GM23248 (cell line): ENCODE measurements around the gene JCAD. TPM values are rescaled to one million over a fixed set of nuclear protein-coding genes. Genes with fewer than 3 reads are reported as not detected.

ENCODE experiments used
- DNase-seq: peaks from one replicate; pipeline ENCODE4 v3.0.0-alpha.2; 2015
- H2AFZ ChIP-seq: fragments of 200-600 bp; sonication (generic); 2 replicates; pipeline ENCODE4 v1.6.1; 2016; ENCODE audit warnings: antibody characterized with exemption
- H3F3A ChIP-seq: fragments of 200-600 bp; sonication (generic); 2 replicates; pipeline ENCODE4 v1.6.1; 2016; ENCODE audit warnings: mild to moderate bottlenecking, antibody characterized with exemption, mixed run types; ENCODE audit not compliant: insufficient read depth
- H3K27ac ChIP-seq: fragments of 200-600 bp; sonication (generic); 2 replicates; pipeline ENCODE4 v1.5.1; 2016; ENCODE audit warnings: mild to moderate bottlenecking
- H3K27me3 ChIP-seq: fragments of 200-600 bp; sonication (generic); replicated peaks from 2 replicates; pipeline ENCODE4 v1.6.1; 2016; ENCODE audit warnings: mild to moderate bottlenecking; ENCODE audit not compliant: insufficient read depth
- H3K36me3 ChIP-seq: fragments of 200-600 bp; sonication (generic); 2 replicates; pipeline ENCODE4 v1.6.1; 2016; ENCODE audit warnings: low read depth, mild to moderate bottlenecking
- H3K4me1 ChIP-seq: fragments of 200-600 bp; sonication (generic); 2 replicates; pipeline ENCODE4 v1.6.1; 2016; ENCODE audit warnings: mild to moderate bottlenecking; ENCODE audit not compliant: insufficient read depth
- H3K4me2 ChIP-seq: fragments of 200-600 bp; sonication (generic); one replicate; pipeline ENCODE4 v1.6.1; 2016; ENCODE audit warnings: mild to moderate bottlenecking; ENCODE audit not compliant: unreplicated experiment
- H3K4me3 ChIP-seq: fragments of 200-600 bp; sonication (generic); 2 replicates; pipeline ENCODE4 v1.5.1; 2016; ENCODE audit warnings: mild to moderate bottlenecking
- H3K79me2 ChIP-seq: fragments of 200-600 bp; sonication (generic); 2 replicates; pipeline ENCODE4 v1.6.1; 2016; ENCODE audit warnings: mild to moderate bottlenecking; ENCODE audit not compliant: insufficient read depth
- H3K9ac ChIP-seq: fragments of 200-600 bp; sonication (generic); 2 replicates; pipeline ENCODE4 v1.6.1; 2016; ENCODE audit warnings: mild to moderate bottlenecking
- H3K9me2 ChIP-seq: fragments of 200-600 bp; sonication (generic); 2 replicates; pipeline ENCODE4 v1.6.1; 2016; ENCODE audit warnings: mixed run types, mild to moderate bottlenecking, moderate library complexity; ENCODE audit not compliant: insufficient read depth
- H3K9me3 ChIP-seq: fragments of 200-600 bp; sonication (generic); one replicate; pipeline ENCODE4 v1.6.1; 2017; ENCODE audit warnings: low read depth
- H4K20me1 ChIP-seq: fragments of 200-600 bp; sonication (generic); 2 replicates; pipeline ENCODE4 v1.6.0; 2016; ENCODE audit not compliant: insufficient read depth
- EZH2 ChIP-seq: fragments of 200-600 bp; sonication (generic); IDR thresholded peaks from 2 replicates; pipeline ENCODE4 v1.6.1; 2018; ENCODE audit warnings: antibody characterized with exemption, mild to moderate bottlenecking; ENCODE audit not compliant: insufficient read depth, poor library complexity, severe bottlenecking
- EZH2phosphoT487 ChIP-seq: fragments of 200-600 bp; sonication (generic); IDR thresholded peaks from 2 replicates; pipeline ENCODE4 v1.6.1; 2018; ENCODE audit warnings: antibody characterized with exemption, moderate library complexity, mild to moderate bottlenecking, low read depth; ENCODE audit not compliant: insufficient read depth
- WGBS, 2 experiments: methylation state at CpG; one replicate each; pipeline ENCODE4 v1.1.6; 2015 to 2017; ENCODE audit warnings: low lambda C conversion rate in 2 of 2, low coverage in 1 of 2; ENCODE audit errors: missing lambda C conversion rate in 2 of 2; 5-methylcytosine and 5-hydroxymethylcytosine counted together
- in situ Hi-C: fragments of 300-500 bp; cut with MboI; formaldehyde crosslinking; loops from 2 replicates; pipeline ENCODE4 v1.15.0; 2020
- polyA plus RNA-seq: library from polyadenylated mRNA; unstranded; fragments of >200 nt; fragmentation: Nextera tagmentation; extraction: Ambion mirVana; gene quantifications from 2 replicates; pipeline ENCODE4 v1.2.1, GENCODE V29; 2016
- total RNA-seq: library from RNA; depleted of rRNA; stranded (reverse); fragments of >200 nt; shearing (Covaris generic); gene quantifications from 2 replicates; pipeline ENCODE4 v1.2.3, GENCODE V29; 2014

The JCAD gene
- total and polyA plus RNA-seq, 2 experiments from 2014 or later, result 17.1 to 24.3 TPM

DNA sequence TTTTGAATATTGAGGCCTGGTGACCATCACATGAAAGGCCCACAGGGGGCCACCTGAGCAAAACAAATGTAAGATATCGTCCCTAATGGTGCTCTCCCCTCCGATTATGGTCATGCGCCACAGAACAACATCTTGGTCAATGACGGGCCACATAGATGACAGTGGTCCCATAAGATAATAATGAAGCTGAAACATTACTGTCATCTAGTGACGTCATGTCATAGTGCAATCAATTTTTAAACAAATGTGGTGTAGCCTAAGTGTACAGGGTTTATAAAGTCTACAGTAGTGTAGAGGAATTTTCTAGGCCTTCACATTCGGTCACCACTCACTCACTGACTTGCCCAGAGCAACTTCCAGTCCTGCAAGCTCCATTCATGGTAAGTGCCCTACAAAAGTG lies 36.8 kb downstream of the JCAD start:
- no peaks in the 10 kb centered on the region for H3F3A ChIP-seq
- H3K27ac ChIP-seq, result no peak overlapping the region
- DNase-seq, result no peak
- in situ Hi-C loops, result no loop called here
- H3K4me2 ChIP-seq, result no peak overlapping the region
- 86 to 95% methylated on average over 6 of the region's 6 CpGs for WGBS, 2 experiments
- no peaks in the 10 kb centered on the region for H3K4me1 ChIP-seq
- H3K27me3 ChIP-seq, result no peaks in the 10 kb centered on the region
- H3K4me3 ChIP-seq, result no peak overlapping the region
- H3K9me3 ChIP-seq, result no peaks in the 10 kb centered on the region
- no peaks in the 10 kb centered on the region for H4K20me1 ChIP-seq
- H3K9ac ChIP-seq, result no peak overlapping the region
- H3K79me2 ChIP-seq, result no peaks in the 10 kb centered on the region
- no peak overlapping the region for H2AFZ ChIP-seq
- TF ChIP-seq EZH2, result no peak
- no peak for TF ChIP-seq EZH2phosphoT487
- peaks cover 4% of the 10 kb centered on the region for H3K36me3 ChIP-seq
- H3K9me2 ChIP-seq, result no peaks in the 10 kb centered on the region

DNA sequence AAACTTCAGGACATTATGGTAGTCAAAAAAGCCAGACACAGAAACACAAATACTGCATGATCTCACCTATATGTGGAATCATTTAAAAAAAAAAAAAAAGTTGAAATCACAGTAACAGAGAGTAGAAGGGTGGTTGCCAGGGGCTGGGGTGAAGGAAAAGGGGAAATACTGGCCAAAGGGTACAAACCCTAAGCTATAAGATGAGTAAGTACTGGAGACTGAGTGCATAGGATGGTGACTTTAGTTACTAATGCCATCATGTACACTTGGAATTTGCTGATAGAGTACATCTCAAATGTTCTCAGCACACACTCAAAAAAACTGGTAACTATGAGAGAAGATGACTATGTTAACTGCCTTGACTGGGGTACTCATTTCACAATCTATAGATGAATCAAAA lies 39.9 kb downstream of the JCAD start:
- no peak overlapping the region for H3K4me3 ChIP-seq
- no peaks in the 10 kb centered on the region for H3F3A ChIP-seq
- H3K27ac ChIP-seq, result no peak overlapping the region
- no peak overlapping the region for H3K4me2 ChIP-seq
- TF ChIP-seq EZH2phosphoT487 (no peak), EZH2 (no peak)
- no peaks in the 10 kb centered on the region for H3K9me2 ChIP-seq
- no peak overlapping the region for H3K9ac ChIP-seq
- DNase-seq, result no peak
- no peaks in the 10 kb centered on the region for H3K9me3 ChIP-seq
- H3K4me1 ChIP-seq, result no peaks in the 10 kb centered on the region
- H3K79me2 ChIP-seq, result no peaks in the 10 kb centered on the region
- in situ Hi-C loops, result no loop called here
- H3K36me3 ChIP-seq, result peaks cover 23% of the 10 kb centered on the region
- no peaks in the 10 kb centered on the region for H3K27me3 ChIP-seq
- no peak overlapping the region for H2AFZ ChIP-seq
- H4K20me1 ChIP-seq, result no peaks in the 10 kb centered on the region

DNA sequence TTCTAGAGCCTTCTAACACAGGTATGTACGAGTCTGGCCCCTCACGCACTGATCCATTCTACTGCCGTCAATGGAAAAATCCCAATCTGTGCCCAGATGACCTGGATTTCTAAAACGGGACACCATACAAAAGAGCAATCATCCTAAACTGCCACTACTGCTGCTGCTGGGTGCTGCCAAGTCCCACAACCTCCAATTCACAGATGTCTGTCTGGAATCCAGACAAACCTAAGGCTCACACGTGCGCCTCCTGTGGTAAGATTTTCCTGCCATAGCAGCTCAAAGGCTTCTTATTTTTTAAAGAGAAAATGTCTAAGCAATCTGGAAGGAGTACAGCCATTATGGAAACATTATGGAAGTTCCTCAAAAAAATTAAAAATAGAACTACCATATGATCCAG lies 40.9 kb downstream of the JCAD start:
- in situ Hi-C loops, result no loop called here
- TF ChIP-seq EZH2 (no peak), EZH2phosphoT487 (no peak)
- Histone ChIP-seq H2AFZ (no peak overlapping the region), H3K79me2 (no peaks in the 10 kb centered on the region), H3K9me3 (no peaks in the 10 kb centered on the region), H3K4me2 (no peak overlapping the region), H3K36me3 (peaks cover 23% of the 10 kb centered on the region), H3K9me2 (no peaks in the 10 kb centered on the region), H3F3A (no peaks in the 10 kb centered on the region), H3K9ac (no peak overlapping the region), H3K4me1 (no peaks in the 10 kb centered on the region), H3K27ac (no peak overlapping the region), H3K4me3 (no peak overlapping the region), H4K20me1 (no peaks in the 10 kb centered on the region), H3K27me3 (no peaks in the 10 kb centered on the region)
- WGBS, 2 experiments, result 72 to 75% methylated on average over 6 of the region's 6 CpGs
- DNase-seq, result no peak

DNA sequence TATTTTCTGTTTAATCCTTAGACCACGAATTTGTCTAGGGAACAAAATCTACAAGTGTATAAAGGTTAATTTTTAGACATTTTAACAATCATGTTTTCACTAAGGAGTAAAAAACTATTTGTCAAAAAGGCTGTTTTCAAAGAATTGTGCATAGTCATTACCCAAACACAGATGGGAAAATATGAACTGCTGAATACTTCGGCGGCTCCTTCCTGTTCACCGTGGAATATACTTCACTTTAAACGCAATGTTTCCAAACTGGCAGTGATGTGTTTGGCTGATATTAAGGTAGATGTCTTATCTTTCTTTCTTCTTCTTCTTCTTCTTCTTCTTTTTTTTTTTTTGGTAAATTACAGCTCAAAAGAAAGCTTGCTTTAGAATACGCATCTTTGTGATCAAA lies 41.4 kb downstream of the JCAD start:
- Histone ChIP-seq H3K27ac (no peak overlapping the region), H3K9me2 (no peaks in the 10 kb centered on the region), H3K36me3 (peaks cover 23% of the 10 kb centered on the region), H3K79me2 (no peaks in the 10 kb centered on the region), H3F3A (no peaks in the 10 kb centered on the region), H3K9ac (no peak overlapping the region), H4K20me1 (no peaks in the 10 kb centered on the region), H3K4me3 (no peak overlapping the region), H3K9me3 (no peaks in the 10 kb centered on the region), H3K4me1 (no peaks in the 10 kb centered on the region), H3K4me2 (no peak overlapping the region), H3K27me3 (no peaks in the 10 kb centered on the region), H2AFZ (no peak overlapping the region)
- 94 to 95% methylated on average over 5 to 6 of the region's 6 CpGs for whole genome bisulfite sequencing, 2 experiments
- TF ChIP-seq EZH2 (no peak), EZH2phosphoT487 (no peak)
- in situ Hi-C loops, result no loop called here
- no peak for DNase-seq

DNA sequence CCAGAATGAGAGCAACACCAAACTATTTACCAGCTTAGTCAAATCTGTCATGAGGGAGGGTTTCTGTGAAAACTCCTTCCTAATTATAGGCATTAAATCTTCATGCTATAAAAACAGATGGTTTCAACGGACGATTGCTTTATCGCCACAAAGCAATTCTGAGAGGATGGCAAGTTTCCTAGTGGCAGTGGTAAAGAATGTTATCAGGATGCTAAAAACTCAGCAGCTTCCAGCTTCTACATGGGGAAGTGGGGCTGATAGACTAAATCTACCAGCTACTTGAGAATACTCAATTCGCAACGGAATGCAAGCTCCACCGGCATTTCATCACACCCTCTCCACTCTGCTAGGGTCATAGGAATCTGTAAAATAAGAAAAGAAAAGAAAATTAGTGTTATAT lies 41.8 kb downstream of the JCAD start:
- H3K9me2 ChIP-seq, result no peaks in the 10 kb centered on the region

More for the DNA sequence above, 41.8 kb downstream of the JCAD start:
- TF ChIP-seq EZH2phosphoT487 (no peak), EZH2 (no peak)
- H3K36me3 ChIP-seq, result peaks cover 23% of the 10 kb centered on the region
- H3F3A ChIP-seq, result no peaks in the 10 kb centered on the region
- WGBS, 2 experiments, result 89 to 92% methylated on average over 6 of the region's 6 CpGs
- no peaks in the 10 kb centered on the region for H3K9me3 ChIP-seq
- no peak overlapping the region for H2AFZ ChIP-seq
- in situ Hi-C loops, result no loop called here
- H3K4me1 ChIP-seq, result no peaks in the 10 kb centered on the region
- no peak overlapping the region for H3K27ac ChIP-seq
- no peak overlapping the region for H3K9ac ChIP-seq
- no peaks in the 10 kb centered on the region for H3K79me2 ChIP-seq
- DNase-seq, result no peak
- no peak overlapping the region for H3K4me3 ChIP-seq
- H4K20me1 ChIP-seq, result no peaks in the 10 kb centered on the region
- no peak overlapping the region for H3K4me2 ChIP-seq
- H3K27me3 ChIP-seq, result no peaks in the 10 kb centered on the region
